Psoas muscle (tissue), 8 donors: ENCODE data around the gene PLEKHH2. TPM values are rescaled to one million over a fixed set of nuclear protein-coding genes. Genes with fewer than 3 reads are reported as not detected.

Experiments
- ATAC-seq, 4 donors: fragments of 200-7000 bp; cut with Tn5 transposase; one replicate each; pipeline ENCODE4 v1.9.1; 2020; ENCODE audit warnings: moderate library complexity in 3 of 4, mild to moderate bottlenecking in 2 of 4
- DNase-seq, 2 donors: peaks; one replicate each; pipeline ENCODE4 v3.0.0-alpha.2; 2020
- H3K27ac ChIP-seq: fragments of 200-600 bp; one replicate; pipeline ENCODE4 v1.8.0; 2022
- H3K27me3 ChIP-seq, 3 donors: fragments of 200-600 bp in 1 of 3; one replicate each; pipeline versions ENCODE4 v1.6.1 to v1.8.0; 2013 to 2022; ENCODE audit warnings: low read length in 2 of 3, mild to moderate bottlenecking in 2 of 3, moderate library complexity in 1 of 3; ENCODE audit not compliant: insufficient read depth in 3 of 3
- H3K36me3 ChIP-seq, 2 donors: fragments of 200-600 bp in 1 of 2; one replicate each; pipeline versions ENCODE4 v1.6.1 to v1.8.0; 2013 to 2022; ENCODE audit warnings: low read depth in 1 of 2, mild to moderate bottlenecking in 1 of 2, moderate library complexity in 1 of 2; ENCODE audit not compliant: insufficient read depth in 1 of 2
- H3K4me1 ChIP-seq: fragments of 200-600 bp; one replicate; pipeline ENCODE4 v1.8.0; 2022
- H3K4me3 ChIP-seq: fragments of 200-600 bp; one replicate; pipeline ENCODE4 v1.8.0; 2022; ENCODE audit warnings: mild to moderate bottlenecking
- H3K9me3 ChIP-seq: fragments of 200-600 bp; one replicate; pipeline ENCODE4 v1.8.0; 2022
- WGBS, 3 donors: extraction: QIAGEN DNeasy Blood & Tissue Kit; methylation state at CpG; one replicate each; pipeline versions ENCODE4 v1.1.6 to v1.1.7; 2013; 5-methylcytosine and 5-hydroxymethylcytosine counted together
- intact Hi-C, 2 donors: fragments of 100-400 bp; cut with DNase I; formaldehyde crosslinking; loops; one replicate each; pipeline versions ENCODE4 v1.11.0 to v1.14.2; 2022
- polyA plus RNA-seq, 3 donors: library from polyadenylated mRNA; stranded (reverse); fragments of 200-250 nt; gene quantifications; one replicate each; pipeline ENCODE4 v1.2.3, GENCODE V29; 2013
- total RNA-seq, 4 donors: library from RNA; stranded (reverse); fragmentation: NEBNext Ultra II Directional in 2 of 4; extraction: Animal tissue kit (Norgen Biotek cat#: 25700) in 2 of 4; gene quantifications; one replicate each; pipeline versions ENCODE4 v1.2.1 to v1.2.4, GENCODE V29; 2021 to 2023
- TF ChIP-seq, protein P1 (sequence below): fragments of 200-600 bp; IDR thresholded peaks from one replicate; pipeline ENCODE4 v1.8.0; 2022; ENCODE audit warnings: antibody characterized with exemption
- donor health status: healthy with polysubstance abuse.
- donor health status: DM: no; HTN: no; CAD: no; lungs with moderate emphysema.
- donor health status: Bipolar disorder and iron deficiency.
- donor health status: healthy.
- donor health status: DM: yes; HTN: yes; CAD: no.
- donor health status: DM: no; HTN: no; CAD: no.
- donor health status: DM: no; HTN: no; CAD: no.
- donor health status: DM: yes; HTN: yes; CAD: no.

Gene PLEKHH2
- total and polyA plus RNA-seq, 7 donors: 0.14 to 2.2 (median 0.38) TPM

DNA sequence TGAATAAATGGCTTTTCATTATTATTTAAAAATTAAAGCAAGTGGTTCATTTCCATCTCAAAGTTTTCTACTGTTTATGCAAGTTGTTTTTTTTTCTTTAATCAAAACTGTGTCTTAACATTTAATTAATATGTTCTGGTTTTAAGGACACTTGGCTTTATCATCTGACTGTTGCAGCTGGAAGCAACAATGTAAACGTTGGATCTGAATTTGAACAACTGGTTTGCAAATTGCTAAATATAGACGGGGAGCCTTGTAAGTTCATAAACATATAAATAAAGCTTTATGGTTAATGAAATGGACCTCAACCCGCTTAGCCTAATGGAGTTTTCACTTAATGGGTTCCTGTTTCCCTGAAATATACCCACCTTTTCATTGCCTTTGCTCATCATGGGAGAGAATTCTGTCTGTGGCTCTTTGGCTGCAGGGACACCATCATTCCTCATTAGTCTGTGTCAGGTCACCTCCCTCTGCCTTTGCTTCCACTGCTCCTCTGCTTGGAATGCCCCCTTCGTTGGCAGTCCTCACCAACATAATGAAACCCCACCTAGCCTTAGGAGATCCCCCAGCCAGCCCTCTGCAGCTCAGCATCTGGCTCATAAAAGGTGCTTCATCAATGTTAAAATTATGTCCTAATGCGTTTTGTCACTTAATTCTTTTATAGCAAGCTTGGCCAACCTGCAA is 92.6 kb downstream of the PLEKHH2 start:
- Histone ChIP-seq H3K4me3 (no peak overlapping the region), H3K4me1 (no peaks in the 10 kb centered on the region), H3K9me3 (no peaks in the 10 kb centered on the region), H3K36me3 (no peaks in the 10 kb centered on the region), H3K27me3 (peaks cover 0 to 4% (median 0%) of the 10 kb centered on the region in 3 donors), H3K27ac (no peak overlapping the region)
- 47 to 54% (median 49%) methylated on average over 5 of the region's 5 CpGs for WGBS, 3 donors
- intact Hi-C loops: no loop called here
- TF ChIP-seq, protein P1, sequence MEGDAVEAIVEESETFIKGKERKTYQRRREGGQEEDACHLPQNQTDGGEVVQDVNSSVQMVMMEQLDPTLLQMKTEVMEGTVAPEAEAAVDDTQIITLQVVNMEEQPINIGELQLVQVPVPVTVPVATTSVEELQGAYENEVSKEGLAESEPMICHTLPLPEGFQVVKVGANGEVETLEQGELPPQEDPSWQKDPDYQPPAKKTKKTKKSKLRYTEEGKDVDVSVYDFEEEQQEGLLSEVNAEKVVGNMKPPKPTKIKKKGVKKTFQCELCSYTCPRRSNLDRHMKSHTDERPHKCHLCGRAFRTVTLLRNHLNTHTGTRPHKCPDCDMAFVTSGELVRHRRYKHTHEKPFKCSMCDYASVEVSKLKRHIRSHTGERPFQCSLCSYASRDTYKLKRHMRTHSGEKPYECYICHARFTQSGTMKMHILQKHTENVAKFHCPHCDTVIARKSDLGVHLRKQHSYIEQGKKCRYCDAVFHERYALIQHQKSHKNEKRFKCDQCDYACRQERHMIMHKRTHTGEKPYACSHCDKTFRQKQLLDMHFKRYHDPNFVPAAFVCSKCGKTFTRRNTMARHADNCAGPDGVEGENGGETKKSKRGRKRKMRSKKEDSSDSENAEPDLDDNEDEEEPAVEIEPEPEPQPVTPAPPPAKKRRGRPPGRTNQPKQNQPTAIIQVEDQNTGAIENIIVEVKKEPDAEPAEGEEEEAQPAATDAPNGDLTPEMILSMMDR: no peak
- ATAC-seq (no peak), DNase-seq (no peak)

DNA sequence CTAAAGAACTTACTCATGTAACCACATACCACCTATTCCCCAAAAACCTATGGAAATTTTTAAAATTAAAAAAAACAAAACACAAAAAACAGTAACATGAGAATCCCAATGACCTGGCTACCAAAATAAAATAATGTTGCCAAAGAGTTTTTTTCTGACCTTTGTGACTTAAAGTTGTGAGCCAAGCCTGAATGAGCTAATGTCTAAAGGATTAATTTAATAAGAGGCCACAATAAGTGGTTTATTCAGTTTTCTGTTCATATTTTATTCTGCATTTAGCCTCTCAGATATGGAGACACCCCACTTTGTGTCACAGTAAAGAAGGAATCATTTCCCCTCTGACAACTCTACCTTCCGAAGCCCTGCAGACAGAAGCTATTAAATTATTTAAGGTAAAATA is 94.2 kb downstream of the PLEKHH2 start:
- Histone ChIP-seq H3K36me3 (no peaks in the 10 kb centered on the region), H3K4me1 (no peaks in the 10 kb centered on the region), H3K27me3 (peaks cover 0 to 4% (median 0%) of the 10 kb centered on the region in 3 donors), H3K9me3 (no peaks in the 10 kb centered on the region), H3K4me3 (no peak overlapping the region), H3K27ac (no peak overlapping the region)
- WGBS, 3 donors: 95 to 100% (median 97%) methylated on average over 1 of the region's 1 CpG
- TF ChIP-seq, protein P1: no peak
- intact Hi-C loops: no loop called here
- DNase-seq (no peak), ATAC-seq (no peak)

DNA sequence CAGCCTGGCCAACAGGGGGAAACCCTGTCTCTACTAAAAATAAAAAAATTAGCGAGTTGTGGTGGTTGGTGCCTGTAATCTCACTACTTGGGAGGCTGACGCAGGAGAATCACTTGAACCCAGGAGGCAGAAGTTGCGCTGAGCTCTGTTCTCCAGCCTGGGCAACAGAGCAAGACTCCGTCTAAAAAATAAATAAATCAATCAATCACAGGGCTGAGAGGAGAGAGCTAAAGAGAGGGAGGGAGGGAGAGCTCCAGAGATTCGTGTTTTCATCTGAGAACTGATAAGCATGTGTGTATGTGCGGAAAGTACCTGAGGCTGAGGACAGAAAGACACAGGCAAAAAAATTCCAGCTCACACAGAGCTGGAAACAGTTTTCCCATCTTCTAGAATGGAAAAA is 99.6 kb downstream of the PLEKHH2 start:
- peaks cover 0 to 8% (median 0%) of the 10 kb centered on the region in 3 donors for H3K27me3 ChIP-seq
- H3K4me1 ChIP-seq: no peaks in the 10 kb centered on the region
- ATAC-seq (no peak), DNase-seq (no peak)
- intact Hi-C loops: no loop called here
- TF ChIP-seq, protein P1: no peak
- 84 to 90% (median 89%) methylated on average over 6 of the region's 6 CpGs for WGBS, 3 donors
- no peak overlapping the region for H3K27ac ChIP-seq
- no peak overlapping the region for H3K4me3 ChIP-seq
- no peaks in the 10 kb centered on the region for H3K9me3 ChIP-seq
- no peaks in the 10 kb centered on the region for H3K36me3 ChIP-seq

DNA sequence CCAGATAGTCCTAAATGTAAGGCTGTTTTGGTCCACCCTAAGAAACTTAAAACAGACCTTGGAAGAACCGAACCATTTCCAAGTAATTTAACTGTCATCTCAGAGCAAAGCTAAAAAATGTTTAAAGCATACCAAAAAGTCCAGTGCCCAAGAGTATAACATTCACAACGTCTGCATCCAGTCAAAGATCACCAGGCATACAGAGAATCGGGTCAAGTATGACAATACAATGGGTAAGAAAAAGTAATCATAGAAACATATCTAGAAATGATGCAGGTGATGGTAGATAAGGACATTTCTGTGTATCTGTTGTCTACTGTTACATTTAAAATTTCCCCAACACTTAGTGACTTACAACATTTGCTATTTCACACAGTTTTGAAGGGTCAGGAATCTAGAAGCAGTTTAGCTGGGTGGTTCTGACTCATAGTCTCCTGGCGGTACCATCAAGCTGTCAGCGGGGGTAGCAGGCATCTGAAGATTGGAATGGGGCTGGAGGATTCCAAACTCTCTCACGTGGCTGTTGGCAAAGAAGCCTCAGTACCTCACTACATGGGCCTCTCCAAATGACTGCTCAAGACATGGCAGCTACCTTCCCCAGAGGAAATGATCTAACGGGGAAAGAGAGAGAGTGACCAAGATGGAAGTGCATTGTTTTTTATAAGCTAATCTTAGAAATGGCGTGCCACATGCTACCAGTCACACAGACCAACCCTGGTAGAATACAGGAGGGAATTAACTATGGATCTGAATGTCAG is 100.2 kb downstream of the PLEKHH2 start:
- TF ChIP-seq, protein P1: no peak
- DNase-seq (peak in 1 of 2 donors; percentile 25), ATAC-seq (no peak)
- WGBS, 3 donors: 70 to 75% (median 72%) methylated on average over 8 of the region's 8 CpGs
- Histone ChIP-seq H3K4me3 (no peak overlapping the region), H3K27ac (no peak overlapping the region), H3K36me3 (no peaks in the 10 kb centered on the region), H3K27me3 (peaks cover 0 to 7% (median 0%) of the 10 kb centered on the region in 3 donors), H3K9me3 (no peaks in the 10 kb centered on the region), H3K4me1 (no peaks in the 10 kb centered on the region)
- intact Hi-C loops: no loop called here
